LHCN-M2 (cell line): ENCODE results near the gene TEFM. TPM values are rescaled to one million over a fixed set of nuclear protein-coding genes. Genes with fewer than 3 reads are reported as not detected.
A peak's percentile ranks its signal among the peaks of the same experiment; 100 is the strongest.
"Not testable (repeated sequence)": the region's sequence is repeated elsewhere in the genome, so short reads cannot be mapped to it uniquely, and the experiment has no call there.

ENCODE experiments used
- DNase-seq: peaks from one replicate; pipeline ENCODE4 v3.0.0-alpha.2; 2012; ENCODE audit warnings: low read depth
- total RNA-seq: library from RNA; depleted of rRNA; stranded (reverse); fragments of >200 nt; gene quantifications from 2 replicates; pipeline ENCODE4 v1.2.3, GENCODE V29; 2014; rRNA removed

TEFM gene
- total RNA-seq, 1 experiment from 2014 or later: 13.5 TPM

GRCh38 chr17:30921544-30922196 lies 15.6 kb upstream of the TEFM start, which contains the start of gene ADAP2:
TSS of gene ADAP2 (plus strand) at chr17:30921945. CDS start at chr17:30922015, 70 bp downstream.
- DNase-seq: no peak

GRCh38 chr17:30920683-30921543 lies 14.9 kb upstream of the TEFM start:
- DNase-seq: no peak

- peak; percentile 29 for DNase-seq
Measured at GRCh38 chr17:30920282-30920681, 14.2 kb upstream of the TEFM start.

GRCh38 chr17:30917050-30917449 lies 11.0 kb upstream of the TEFM start:
- no peak for DNase-seq

GRCh38 chr17:30915833-30916611 lies 10.0 kb upstream of the TEFM start:
- DNase-seq: no peak

- no peak for DNase-seq
Measured at GRCh38 chr17:30913955-30914354, 7.9 kb upstream of the TEFM start.

GRCh38 chr17:30910151-30910550 lies 4.1 kb upstream of the TEFM start:
- not testable (repeated sequence) for DNase-seq

GRCh38 chr17:30908717-30909420 lies 2.8 kb upstream of the TEFM start:
- no peak for DNase-seq

GRCh38 chr17:30905742-30906100 lies 317 bp downstream of the TEFM start:
- peak; percentile 31 for DNase-seq

- DNase-seq: no peak
Measured at GRCh38 chr17:30897311-30897710, 8.7 kb downstream of the TEFM start.

- DNase-seq: no peak
Measured at GRCh38 chr17:30894236-30894635, 11.8 kb downstream of the TEFM start.

- no peak for DNase-seq
Measured at GRCh38 chr17:30886187-30886586, 19.9 kb downstream of the TEFM start.

- no peak for DNase-seq
Measured at GRCh38 chr17:30869005-30869404, 37.0 kb downstream of the TEFM start.

- no peak for DNase-seq
Measured at GRCh38 chr17:30864636-30865035, 41.4 kb downstream of the TEFM start.

GRCh38 chr17:30858556-30859250 lies 47.3 kb downstream of the TEFM start:
- DNase-seq: peak; percentile 38

- DNase-seq: no peak
Measured at GRCh38 chr17:30854146-30854545, 51.9 kb downstream of the TEFM start.

Other genes starting within 250 kb of the TEFM start
- gene CRLF3, start 81.5 kb downstream of the TEFM start, total RNA-seq: 12.9 and 14.5 TPM in 2 replicates
- gene ATAD5, start 74.3 kb downstream of the TEFM start, total RNA-seq: 6.9 and 7.4 TPM in 2 replicates
- gene ADAP2, start 15.7 kb upstream of the TEFM start, total RNA-seq: 0.75 TPM in 1 of 2 replicates, not detected in the other
- 17.6 and 18.3 TPM in 2 replicates for gene RNF135, start 64.8 kb upstream of the TEFM start, total RNA-seq
- gene NF1, start 188.7 kb upstream of the TEFM start, total RNA-seq: 17.1 and 27.3 TPM in 2 replicates